Nephron (organoid): ENCODE measurements around the gene RAB27B.

ENCODE experiments used
- H3K27ac Mint-ChIP-seq, 3 experiments: 2 replicates each; pipeline ENCODE4 v1.8.0; 2020; ENCODE audit warnings: mixed read lengths in 3 of 3, mild to moderate bottlenecking in 2 of 3, moderate library complexity in 1 of 3
- H3K27me3 Mint-ChIP-seq: 2 replicates; pipeline ENCODE4 v1.8.0; 2021; ENCODE audit warnings: low read depth, mild to moderate bottlenecking, moderate library complexity, mixed read lengths
- H3K36me3 Mint-ChIP-seq: 2 replicates; pipeline ENCODE4 v1.8.0; 2020; ENCODE audit warnings: low read depth, mixed read lengths
- H3K4me1 Mint-ChIP-seq: 2 replicates; pipeline ENCODE4 v1.8.0; 2020; ENCODE audit warnings: mixed read lengths
- H3K4me3 Mint-ChIP-seq, 3 experiments: 2 replicates each; pipeline ENCODE4 v1.8.0; 2020; ENCODE audit warnings: mild to moderate bottlenecking in 3 of 3, mixed read lengths in 3 of 3, moderate library complexity in 2 of 3
- H3K9me3 Mint-ChIP-seq: 2 replicates; pipeline ENCODE4 v1.8.0; 2020; ENCODE audit warnings: mixed read lengths
- CTCF ChIP-seq, 3 experiments: fragments of 200-600 bp; sonication (generic); IDR thresholded peaks; one replicate each; pipeline ENCODE4 v1.5.0; 2021; ENCODE audit warnings: antibody characterized with exemption in 3 of 3; ENCODE audit not compliant: unreplicated experiment in 3 of 3

Gene RAB27B

GRCh38 chr18:54909538-54909937 is 81.3 kb downstream of the RAB27B start:
- TF ChIP-seq CTCF (IDR thresholded peaks at IDR 0.05; ENCODE audit: unreplicated experiment in 3 of 3), result no peak
- Mint-ChIP-seq H3K36me3 (no peaks in the 10 kb centered on the region), H3K9me3 (no peaks in the 10 kb centered on the region)

DNA sequence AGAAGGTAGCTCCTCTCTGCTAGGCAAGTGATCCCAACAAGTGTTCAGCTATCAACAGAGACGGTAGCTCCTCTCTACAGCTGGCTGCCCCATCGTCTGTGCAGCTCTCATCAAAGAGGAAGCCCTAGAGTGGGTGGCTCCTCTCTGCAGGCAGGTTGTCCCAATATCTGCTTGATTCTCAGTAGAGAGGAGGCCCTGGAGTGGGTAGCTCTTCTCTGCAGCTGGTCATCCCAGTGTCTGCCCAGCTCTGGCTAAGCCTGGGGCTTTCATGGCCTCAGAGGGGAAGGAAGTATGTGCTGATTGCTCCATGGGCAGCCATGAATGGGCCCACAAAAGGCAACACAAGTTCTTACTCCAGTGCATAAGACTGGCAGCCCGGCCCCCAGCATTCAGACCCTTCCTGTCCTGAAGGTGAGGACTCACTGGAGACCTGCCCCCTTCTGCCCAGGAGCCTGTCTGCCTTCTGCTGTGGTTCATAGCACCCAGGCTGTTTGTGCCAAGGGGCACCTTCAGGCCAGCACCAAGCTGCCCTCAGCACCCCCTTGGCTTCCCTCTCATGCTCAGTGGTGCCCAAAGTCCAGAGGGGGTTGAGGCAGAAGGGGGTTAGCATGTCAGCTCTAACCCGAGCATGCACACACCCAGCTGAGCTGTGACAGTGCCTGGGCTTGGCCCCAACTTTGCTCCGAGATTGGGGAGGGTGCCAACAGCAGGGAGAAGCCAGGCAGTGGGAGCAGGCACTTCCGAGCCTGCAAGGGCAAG is 82.1 kb downstream of the RAB27B start:
- Mint-ChIP-seq H3K9me3 (no peaks in the 10 kb centered on the region), H3K4me1 (peaks cover 6% of the 10 kb centered on the region), H3K27me3 (no peaks in the 10 kb centered on the region), H3K4me3 (no peak overlapping the region), H3K36me3 (no peaks in the 10 kb centered on the region), H3K27ac (no peak overlapping the region)
- TF ChIP-seq CTCF (IDR thresholded peaks at IDR 0.05; ENCODE audit: unreplicated experiment in 3 of 3), result no peak

More at GRCh38 chr18:54909538-54909937, 81.3 kb downstream of the RAB27B start:
- no peak overlapping the region for H3K27ac Mint-ChIP-seq
- H3K4me1 Mint-ChIP-seq, result peaks cover 6% of the 10 kb centered on the region
- H3K4me3 Mint-ChIP-seq, result no peak overlapping the region
- H3K27me3 Mint-ChIP-seq, result no peaks in the 10 kb centered on the region

- no peaks in the 10 kb centered on the region for H3K9me3 Mint-ChIP-seq
- peaks cover 4% of the 10 kb centered on the region for H3K27me3 Mint-ChIP-seq
- H3K36me3 Mint-ChIP-seq, result no peaks in the 10 kb centered on the region
- no peak overlapping the region for H3K4me3 Mint-ChIP-seq
- peaks cover 3% of the 10 kb centered on the region for H3K4me1 Mint-ChIP-seq
- TF ChIP-seq CTCF (IDR thresholded peaks at IDR 0.05; ENCODE audit: unreplicated experiment in 3 of 3), result no peak
- no peak overlapping the region for H3K27ac Mint-ChIP-seq
Measured at GRCh38 chr18:54911551-54911950, 83.3 kb downstream of the RAB27B start.

GRCh38 chr18:54914816-54915215 is 86.5 kb downstream of the RAB27B start:
- Mint-ChIP-seq H3K4me3 (no peak overlapping the region), H3K4me1 (no peaks in the 10 kb centered on the region), H3K9me3 (no peaks in the 10 kb centered on the region), H3K27ac (no peak overlapping the region), H3K36me3 (no peaks in the 10 kb centered on the region), H3K27me3 (peaks cover 8% of the 10 kb centered on the region)
- TF ChIP-seq CTCF (IDR thresholded peaks at IDR 0.05; ENCODE audit: unreplicated experiment in 3 of 3), result no peak

GRCh38 chr18:54916507-54916906 is 88.2 kb downstream of the RAB27B start:
- H3K27me3 Mint-ChIP-seq, result peaks cover 8% of the 10 kb centered on the region
- no peak overlapping the region for H3K27ac Mint-ChIP-seq
- no peak overlapping the region for H3K4me3 Mint-ChIP-seq
- H3K36me3 Mint-ChIP-seq, result no peaks in the 10 kb centered on the region
- H3K4me1 Mint-ChIP-seq, result no peaks in the 10 kb centered on the region
- no peak for TF ChIP-seq CTCF (IDR thresholded peaks at IDR 0.05; ENCODE audit: unreplicated experiment in 3 of 3)
- H3K9me3 Mint-ChIP-seq, result no peaks in the 10 kb centered on the region

GRCh38 chr18:54918060-54918459 is 89.8 kb downstream of the RAB27B start:
- H3K27me3 Mint-ChIP-seq, result peaks cover 8% of the 10 kb centered on the region
- no peaks in the 10 kb centered on the region for H3K4me1 Mint-ChIP-seq
- H3K9me3 Mint-ChIP-seq, result no peaks in the 10 kb centered on the region
- no peak overlapping the region for H3K27ac Mint-ChIP-seq
- no peaks in the 10 kb centered on the region for H3K36me3 Mint-ChIP-seq
- H3K4me3 Mint-ChIP-seq, result no peak overlapping the region
- no peak for TF ChIP-seq CTCF (IDR thresholded peaks at IDR 0.05; ENCODE audit: unreplicated experiment in 3 of 3)
